GM23248 (cell line): ENCODE measurements around the gene FARP1. TPM values are rescaled to one million over a fixed set of nuclear protein-coding genes. Genes with fewer than 3 reads are reported as not detected.

Experiments used
- DNase-seq: peaks from one replicate; pipeline ENCODE4 v3.0.0-alpha.2; 2015
- H2AFZ ChIP-seq: fragments of 200-600 bp; sonication (generic); 2 replicates; pipeline ENCODE4 v1.6.1; 2016; ENCODE audit warnings: antibody characterized with exemption
- H3F3A ChIP-seq: fragments of 200-600 bp; sonication (generic); 2 replicates; pipeline ENCODE4 v1.6.1; 2016; ENCODE audit warnings: mild to moderate bottlenecking, antibody characterized with exemption, mixed run types; ENCODE audit not compliant: insufficient read depth
- H3K27ac ChIP-seq: fragments of 200-600 bp; sonication (generic); 2 replicates; pipeline ENCODE4 v1.5.1; 2016; ENCODE audit warnings: mild to moderate bottlenecking
- H3K27me3 ChIP-seq: fragments of 200-600 bp; sonication (generic); replicated peaks from 2 replicates; pipeline ENCODE4 v1.6.1; 2016; ENCODE audit warnings: mild to moderate bottlenecking; ENCODE audit not compliant: insufficient read depth
- H3K36me3 ChIP-seq: fragments of 200-600 bp; sonication (generic); 2 replicates; pipeline ENCODE4 v1.6.1; 2016; ENCODE audit warnings: low read depth, mild to moderate bottlenecking
- H3K4me1 ChIP-seq: fragments of 200-600 bp; sonication (generic); 2 replicates; pipeline ENCODE4 v1.6.1; 2016; ENCODE audit warnings: mild to moderate bottlenecking; ENCODE audit not compliant: insufficient read depth
- H3K4me2 ChIP-seq: fragments of 200-600 bp; sonication (generic); one replicate; pipeline ENCODE4 v1.6.1; 2016; ENCODE audit warnings: mild to moderate bottlenecking; ENCODE audit not compliant: unreplicated experiment
- H3K4me3 ChIP-seq: fragments of 200-600 bp; sonication (generic); 2 replicates; pipeline ENCODE4 v1.5.1; 2016; ENCODE audit warnings: mild to moderate bottlenecking
- H3K79me2 ChIP-seq: fragments of 200-600 bp; sonication (generic); 2 replicates; pipeline ENCODE4 v1.6.1; 2016; ENCODE audit warnings: mild to moderate bottlenecking; ENCODE audit not compliant: insufficient read depth
- H3K9ac ChIP-seq: fragments of 200-600 bp; sonication (generic); 2 replicates; pipeline ENCODE4 v1.6.1; 2016; ENCODE audit warnings: mild to moderate bottlenecking
- H3K9me2 ChIP-seq: fragments of 200-600 bp; sonication (generic); 2 replicates; pipeline ENCODE4 v1.6.1; 2016; ENCODE audit warnings: mixed run types, mild to moderate bottlenecking, moderate library complexity; ENCODE audit not compliant: insufficient read depth
- H3K9me3 ChIP-seq: fragments of 200-600 bp; sonication (generic); one replicate; pipeline ENCODE4 v1.6.1; 2017; ENCODE audit warnings: low read depth
- H4K20me1 ChIP-seq: fragments of 200-600 bp; sonication (generic); 2 replicates; pipeline ENCODE4 v1.6.0; 2016; ENCODE audit not compliant: insufficient read depth
- EZH2 ChIP-seq: fragments of 200-600 bp; sonication (generic); IDR thresholded peaks from 2 replicates; pipeline ENCODE4 v1.6.1; 2018; ENCODE audit warnings: antibody characterized with exemption, mild to moderate bottlenecking; ENCODE audit not compliant: insufficient read depth, poor library complexity, severe bottlenecking
- EZH2phosphoT487 ChIP-seq: fragments of 200-600 bp; sonication (generic); IDR thresholded peaks from 2 replicates; pipeline ENCODE4 v1.6.1; 2018; ENCODE audit warnings: antibody characterized with exemption, moderate library complexity, mild to moderate bottlenecking, low read depth; ENCODE audit not compliant: insufficient read depth
- WGBS, 2 experiments: methylation state at CpG; one replicate each; pipeline ENCODE4 v1.1.6; 2015 to 2017; ENCODE audit warnings: low lambda C conversion rate in 2 of 2, low coverage in 1 of 2; ENCODE audit errors: missing lambda C conversion rate in 2 of 2; 5-methylcytosine and 5-hydroxymethylcytosine counted together
- in situ Hi-C: fragments of 300-500 bp; cut with MboI; formaldehyde crosslinking; loops from 2 replicates; pipeline ENCODE4 v1.15.0; 2020
- polyA plus RNA-seq: library from polyadenylated mRNA; unstranded; fragments of >200 nt; fragmentation: Nextera tagmentation; extraction: Ambion mirVana; gene quantifications from 2 replicates; pipeline ENCODE4 v1.2.1, GENCODE V29; 2016
- total RNA-seq: library from RNA; depleted of rRNA; stranded (reverse); fragments of >200 nt; shearing (Covaris generic); gene quantifications from 2 replicates; pipeline ENCODE4 v1.2.3, GENCODE V29; 2014

Gene FARP1
- total and polyA plus RNA-seq, 2 experiments from 2014 or later: 53.7 to 56.6 TPM

DNA sequence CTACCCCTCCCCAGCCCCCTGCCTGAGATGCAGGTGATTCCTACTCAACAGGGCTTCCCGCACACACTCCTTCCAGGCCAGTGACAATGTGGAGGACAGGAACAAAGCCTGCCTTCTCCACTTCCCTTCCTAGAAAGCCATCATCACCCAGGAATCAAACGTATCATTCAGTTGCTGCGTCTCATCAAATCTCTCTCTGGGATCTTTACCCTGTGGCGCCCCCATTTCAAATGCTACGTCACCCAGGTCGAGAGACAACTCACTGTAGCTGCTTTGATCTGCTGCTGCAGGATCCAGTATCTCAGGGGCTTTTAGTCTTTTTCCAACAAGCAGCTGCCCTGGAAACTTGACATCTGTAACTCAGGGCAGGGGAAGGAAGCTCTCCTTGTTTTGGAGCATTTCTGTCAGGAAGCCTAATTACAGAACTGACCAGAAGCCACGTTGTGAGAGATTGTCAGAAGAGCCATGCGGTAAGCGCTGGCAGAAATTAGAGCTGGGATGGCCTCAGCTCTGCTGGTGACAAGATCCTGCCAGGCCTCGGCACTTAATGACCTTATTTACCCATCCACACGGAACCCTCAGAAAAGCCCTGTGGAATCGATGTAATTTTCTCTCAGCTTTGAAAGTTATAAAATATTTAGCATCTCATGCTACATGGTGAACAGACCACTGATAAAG lies 293.5 kb downstream of the FARP1 start:
- Histone ChIP-seq H3F3A (no peaks in the 10 kb centered on the region), H4K20me1 (no peaks in the 10 kb centered on the region), H2AFZ (no peak overlapping the region), H3K79me2 (no peaks in the 10 kb centered on the region), H3K9me3 (no peaks in the 10 kb centered on the region), H3K4me1 (no peaks in the 10 kb centered on the region), H3K27me3 (no peaks in the 10 kb centered on the region), H3K4me3 (no peak overlapping the region), H3K4me2 (no peak overlapping the region), H3K36me3 (no peaks in the 10 kb centered on the region; the same call in 1 of the 2 replicates), H3K9ac (no peak overlapping the region), H3K27ac (no peak overlapping the region), H3K9me2 (no peaks in the 10 kb centered on the region)
- no peak for TF ChIP-seq EZH2
- TF ChIP-seq EZH2phosphoT487: no peak
- 74 to 77% methylated on average over 12 of the region's 12 CpGs for WGBS, 2 experiments
- DNase-seq: no peak
- in situ Hi-C loops: no loop called here

DNA sequence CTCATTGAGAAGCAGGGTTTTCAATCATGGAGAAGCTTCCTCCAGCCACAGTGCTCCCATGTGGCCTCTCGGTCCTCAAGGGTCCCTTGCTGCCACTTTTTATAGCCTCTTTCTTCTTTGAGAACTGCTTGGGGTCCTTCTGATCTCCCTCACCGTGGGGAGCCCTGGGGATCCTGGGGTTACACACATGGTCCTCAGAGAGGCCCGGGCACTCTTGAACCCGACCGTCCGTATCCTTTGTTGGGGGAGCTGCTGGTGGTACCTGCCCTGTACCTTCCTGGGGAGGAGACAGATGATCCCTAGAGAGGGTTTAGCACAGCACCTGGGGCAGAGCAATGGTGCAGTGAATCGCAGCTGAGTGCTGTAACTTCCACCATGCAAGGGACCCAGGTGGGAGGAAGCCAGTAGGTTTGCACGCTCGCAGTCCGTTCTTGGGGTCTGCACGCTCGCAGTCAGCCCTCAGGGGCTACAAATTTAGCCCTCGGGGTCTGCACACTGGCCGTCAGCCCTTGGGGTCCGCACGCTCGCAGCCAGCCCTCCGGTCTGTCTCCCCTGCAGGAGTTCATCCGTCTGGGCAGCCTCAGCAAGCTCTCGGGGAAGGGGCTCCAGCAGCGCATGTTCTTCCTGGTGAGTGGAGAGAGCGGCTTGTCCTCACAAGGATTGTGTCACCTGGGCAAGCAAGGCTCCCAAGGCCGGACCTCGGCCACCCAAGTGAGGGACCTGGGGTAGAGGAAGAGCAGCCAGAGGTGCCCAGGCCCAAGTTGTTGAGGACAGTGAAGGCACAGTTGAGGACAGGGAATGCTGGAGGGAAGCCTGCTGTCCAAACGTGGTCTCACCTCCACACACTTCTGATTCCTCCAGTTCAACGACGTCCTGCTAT lies 295.6 kb downstream of the FARP1 start:
- no peaks in the 10 kb centered on the region; the same call in 1 of the 2 replicates for H3K36me3 ChIP-seq

GRCh38 chr13:98439126-98439828 lies 296.4 kb downstream of the FARP1 start:
- no peak for TF ChIP-seq EZH2
- no peak for TF ChIP-seq EZH2phosphoT487
- WGBS, 2 experiments: 97% methylated on average over 32 of the region's 32 CpGs
- Histone ChIP-seq H3K9ac (no peak overlapping the region), H3K79me2 (no peaks in the 10 kb centered on the region), H3K36me3 (no peaks in the 10 kb centered on the region; the same call in 1 of the 2 replicates), H3F3A (peaks cover 5% of the 10 kb centered on the region; the same call in 1 of the 2 replicates), H3K4me3 (no peak overlapping the region), H3K4me1 (peaks cover 14% of the 10 kb centered on the region; the same call in 1 of the 2 replicates), H2AFZ (no peak overlapping the region), H3K27ac (no peak overlapping the region), H4K20me1 (no peaks in the 10 kb centered on the region), H3K4me2 (no peak overlapping the region), H3K9me2 (no peaks in the 10 kb centered on the region), H3K9me3 (no peaks in the 10 kb centered on the region), H3K27me3 (no peaks in the 10 kb centered on the region)
- no peak for DNase-seq
- in situ Hi-C loops: no loop called here

More for the DNA sequence above, 295.6 kb downstream of the FARP1 start:
- in situ Hi-C loops: no loop called here
- 95 to 96% methylated on average over 27 of the region's 27 CpGs for WGBS, 2 experiments
- no peaks in the 10 kb centered on the region for H3K27me3 ChIP-seq
- H2AFZ ChIP-seq: no peak overlapping the region
- no peaks in the 10 kb centered on the region for H3K9me2 ChIP-seq
- no peaks in the 10 kb centered on the region for H3K79me2 ChIP-seq
- H3K4me2 ChIP-seq: no peak overlapping the region
- H3F3A ChIP-seq: 0 out of 2 replicates have a peak, but pooled peaks cover 5% of the 10 kb centered on the region
- no peak for DNase-seq
- no peaks in the 10 kb centered on the region for H4K20me1 ChIP-seq
- TF ChIP-seq EZH2 (no peak), EZH2phosphoT487 (no peak)
- no peak overlapping the region for H3K4me3 ChIP-seq
- H3K4me1 ChIP-seq: peaks cover 6% of the 10 kb centered on the region; the same call in 1 of the 2 replicates
- no peak overlapping the region for H3K27ac ChIP-seq
- no peak overlapping the region for H3K9ac ChIP-seq
- no peaks in the 10 kb centered on the region for H3K9me3 ChIP-seq

DNA sequence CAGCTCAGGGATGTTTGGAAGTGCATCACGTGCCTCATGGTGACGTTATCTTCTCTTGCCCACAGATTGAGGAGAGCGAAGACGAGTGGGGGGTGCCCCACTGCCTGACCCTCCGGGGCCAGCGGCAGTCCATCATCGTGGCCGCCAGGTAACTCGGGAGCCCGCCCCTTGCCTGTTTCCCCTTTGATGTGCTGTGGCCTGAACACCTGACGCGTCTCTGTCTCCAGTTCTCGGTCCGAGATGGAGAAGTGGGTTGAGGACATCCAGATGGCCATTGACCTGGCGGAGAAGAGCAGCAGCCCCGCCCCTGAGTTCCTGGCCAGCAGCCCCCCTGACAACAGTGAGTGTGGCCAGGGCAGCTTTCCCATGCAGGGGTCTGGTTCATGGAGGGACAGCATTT lies 297.0 kb downstream of the FARP1 start:
- no peaks in the 10 kb centered on the region for H3K9me2 ChIP-seq
- H3K4me2 ChIP-seq: no peak overlapping the region
- H3K36me3 ChIP-seq: no peaks in the 10 kb centered on the region; the same call in 1 of the 2 replicates
- DNase-seq: no peak
- no peak overlapping the region for H3K4me3 ChIP-seq
- peaks cover 5% of the 10 kb centered on the region; the same call in 1 of the 2 replicates for H3F3A ChIP-seq
- TF ChIP-seq EZH2phosphoT487: no peak
- TF ChIP-seq EZH2: no peak
- peaks cover 15% of the 10 kb centered on the region; the same call in 1 of the 2 replicates for H3K4me1 ChIP-seq
- no peaks in the 10 kb centered on the region for H3K79me2 ChIP-seq
- H2AFZ ChIP-seq: no peak overlapping the region
- no peak overlapping the region for H3K9ac ChIP-seq
- in situ Hi-C loops: no loop called here
- no peak overlapping the region for H3K27ac ChIP-seq
- H3K27me3 ChIP-seq: no peaks in the 10 kb centered on the region
- H3K9me3 ChIP-seq: no peaks in the 10 kb centered on the region
- H4K20me1 ChIP-seq: no peaks in the 10 kb centered on the region
- WGBS, 2 experiments: 92 to 95% methylated on average over 16 of the region's 16 CpGs
